HG03342 (cell line): ENCODE results near the gene PROCA1.
"Not testable (repeated sequence)": the region's sequence is repeated elsewhere in the genome, so short reads cannot be mapped to it uniquely, and the experiment has no call there.

Experiments used
- ATAC-seq: cut with Tn5 transposase; IDR thresholded peaks from one replicate; pipeline ENCODE4 v1.9.1; 2021; ENCODE audit warnings: mild to moderate bottlenecking, moderate library complexity; ENCODE audit not compliant: unreplicated experiment

The PROCA1 gene

DNA sequence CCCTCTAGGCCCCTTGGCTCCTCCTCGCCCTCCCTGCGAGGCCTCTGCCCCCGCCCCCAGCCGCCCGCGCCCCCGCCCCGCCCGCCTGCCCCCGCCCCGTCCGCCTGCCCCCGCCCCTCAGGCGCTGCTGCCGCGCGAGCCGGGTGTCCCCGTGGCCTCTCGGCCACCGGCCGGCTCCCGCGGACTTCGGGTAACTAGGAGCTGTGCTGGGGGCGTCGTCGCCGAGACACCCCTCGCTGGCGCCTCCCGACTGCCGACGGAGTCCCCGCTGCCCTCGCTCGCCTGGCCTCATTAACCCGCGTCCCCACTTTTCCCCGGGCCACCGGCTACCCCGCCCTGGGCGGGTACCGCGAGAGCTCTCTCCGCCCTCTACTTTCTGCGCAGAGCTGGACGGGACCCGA is 14.5 kb upstream of the PROCA1 start, which contains the start of gene TLCD1:
Gene TLCD1 (minus strand): TSS at position 8 of the 401 bp plus-strand sequence. CDS start 136 bp downstream, outside the sequence.
- ATAC-seq = no peak

- ATAC-seq = no peak
These were observed 14.1 kb upstream of the PROCA1 start for GRCh38 chr17:28725660-28726225.

DNA sequence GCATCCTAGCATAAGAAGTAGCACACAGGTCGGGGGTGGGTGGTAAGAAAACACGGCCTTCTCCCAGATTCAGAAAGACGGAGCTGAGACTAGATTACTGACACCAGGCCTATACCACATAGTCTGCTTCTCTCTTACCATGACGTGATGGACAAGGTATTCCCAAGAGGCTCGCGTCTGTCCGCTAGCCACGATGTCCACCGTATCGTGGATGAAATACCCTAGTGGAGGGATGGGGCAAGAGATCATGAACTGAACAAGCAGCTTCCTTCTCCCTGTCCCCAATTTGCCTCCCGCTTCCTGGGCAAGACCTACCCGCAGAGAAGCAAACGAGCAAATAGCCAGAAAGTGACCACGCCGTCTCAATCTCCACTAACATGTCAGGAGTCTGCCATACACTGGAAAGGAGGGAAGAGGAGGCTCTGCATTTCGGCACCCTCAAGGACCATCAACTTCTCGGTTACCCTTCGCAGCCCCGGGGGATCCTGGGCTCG is 13.5 kb upstream of the PROCA1 start:
- ATAC-seq = no peak

GRCh38 chr17:28724500-28725165 is 12.9 kb upstream of the PROCA1 start:
- ATAC-seq = no peak

DNA sequence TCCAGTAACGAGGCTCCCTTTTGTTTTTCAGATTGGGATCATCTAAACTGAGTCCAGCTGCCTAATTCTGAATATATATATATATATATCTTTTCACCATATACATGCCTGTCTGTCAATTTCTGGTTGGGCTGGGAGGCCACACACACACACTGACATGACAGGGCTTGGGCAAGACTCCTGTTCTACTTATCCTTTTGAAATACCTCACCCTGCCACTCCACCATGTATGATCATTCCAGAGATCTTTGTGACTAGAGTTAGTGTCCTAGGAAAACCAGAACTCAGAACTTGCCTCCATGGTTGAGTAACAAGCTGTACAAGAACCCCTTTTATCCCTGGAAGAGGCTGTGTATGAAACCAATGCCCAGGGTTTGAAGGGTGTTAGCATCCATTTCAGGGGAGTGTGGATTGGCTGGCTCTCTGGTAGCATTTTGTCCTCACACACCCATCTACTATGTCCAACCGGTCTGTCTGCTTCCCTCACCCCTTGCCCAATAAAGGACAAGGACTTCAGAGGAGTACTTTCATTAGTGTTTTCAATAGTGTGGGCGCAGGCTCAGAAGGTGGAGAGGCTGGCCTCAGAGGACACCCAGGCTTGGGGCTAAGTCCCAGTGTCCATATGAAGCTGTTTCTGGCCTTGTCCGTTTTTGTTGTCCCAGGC is 12.3 kb upstream of the PROCA1 start:
- not testable (repeated sequence) for ATAC-seq

GRCh38 chr17:28723159-28723835 is 11.6 kb upstream of the PROCA1 start:
- no peak for ATAC-seq

DNA sequence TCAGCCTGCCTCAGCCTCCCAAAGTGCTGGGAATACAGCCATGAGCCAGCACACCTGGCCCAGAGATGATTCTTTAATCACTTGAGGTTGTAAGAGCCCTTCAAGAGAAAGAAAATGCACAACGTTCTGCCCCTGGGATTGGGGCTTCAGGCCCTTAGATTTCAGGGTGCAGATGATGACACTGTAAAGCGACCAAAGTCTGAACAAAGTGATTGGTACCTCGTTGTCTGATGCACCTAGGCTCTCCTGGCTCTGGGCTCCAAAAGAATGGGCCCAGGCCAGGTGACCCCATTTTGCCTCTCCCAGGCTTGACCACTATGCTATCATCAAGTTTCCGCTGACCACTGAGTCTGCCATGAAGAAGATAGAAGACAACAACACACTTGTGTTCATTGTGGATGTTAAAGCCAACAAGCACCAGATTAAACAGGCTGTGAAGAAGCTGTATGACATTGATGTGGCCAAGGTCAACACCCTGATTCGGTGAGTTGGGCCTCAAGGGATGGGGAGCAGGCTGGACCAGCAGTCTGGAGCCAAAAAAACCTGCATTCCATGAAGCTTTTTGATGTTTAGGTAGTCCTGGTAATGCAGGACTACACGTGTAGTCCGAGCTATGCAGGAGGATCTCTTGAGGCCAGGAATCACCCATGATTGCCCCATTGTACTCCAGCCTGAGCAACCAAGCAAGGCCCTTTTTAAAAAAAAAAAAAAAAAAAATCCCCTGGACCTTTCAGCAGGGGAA is 10.9 kb upstream of the PROCA1 start:
- ATAC-seq = no peak

DNA sequence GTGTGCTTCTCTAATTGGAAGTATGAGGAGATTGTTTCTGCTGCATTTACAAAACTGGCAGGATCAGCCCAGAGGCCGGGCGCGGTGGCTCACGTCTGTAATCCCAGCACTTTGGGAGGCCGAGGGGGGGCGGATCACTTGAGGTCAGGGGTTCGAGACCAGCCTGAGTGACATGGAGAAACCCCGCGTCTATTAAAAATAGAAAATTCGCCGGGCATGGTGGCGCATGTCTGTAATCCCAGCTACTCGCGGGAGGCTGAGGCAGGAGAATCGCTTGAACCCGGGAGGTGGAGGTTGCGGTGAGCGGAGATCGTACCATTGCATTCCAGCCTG is 9.3 kb upstream of the PROCA1 start:
- not testable (repeated sequence) for ATAC-seq

DNA sequence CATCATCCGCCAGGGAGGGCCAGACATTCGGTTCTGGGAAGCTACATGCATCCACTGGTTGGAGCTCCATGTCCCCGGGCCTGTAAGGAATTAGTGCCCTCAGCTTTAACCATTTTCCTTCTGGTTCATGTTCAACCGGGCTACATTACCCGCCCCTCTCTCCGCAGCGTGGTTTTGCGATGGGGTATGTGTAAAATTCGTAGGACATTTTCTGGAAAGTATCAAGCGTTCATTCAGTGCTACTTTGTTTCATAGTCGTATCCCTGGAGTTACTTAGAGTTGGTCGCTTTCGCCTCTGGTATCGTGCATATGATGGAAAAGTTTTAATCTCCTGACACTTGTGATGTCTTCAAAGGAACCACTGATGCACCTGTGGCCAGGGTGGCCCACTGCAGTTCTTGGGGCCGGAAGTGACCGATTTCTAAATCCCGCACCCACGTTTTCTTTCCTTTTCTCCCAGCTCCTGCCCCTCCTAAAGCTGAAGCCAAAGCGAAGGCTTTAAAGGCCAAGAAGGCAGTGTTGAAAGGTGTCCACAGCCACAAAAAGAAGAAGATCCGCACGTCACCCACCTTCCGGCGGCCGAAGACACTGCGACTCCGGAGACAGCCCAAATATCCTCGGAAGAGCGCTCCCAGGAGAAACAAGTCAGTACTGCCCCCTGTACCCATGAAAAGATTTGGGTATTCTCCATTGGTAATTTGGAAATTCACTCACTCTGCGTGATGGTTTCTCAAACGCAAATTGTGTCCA is 8.7 kb upstream of the PROCA1 start:
- ATAC-seq = no peak

GRCh38 chr17:28719021-28719433 is 7.3 kb upstream of the PROCA1 start:
- peak; percentile 4 for ATAC-seq

GRCh38 chr17:28718333-28719020 is 6.8 kb upstream of the PROCA1 start:
- ATAC-seq = no peak

DNA sequence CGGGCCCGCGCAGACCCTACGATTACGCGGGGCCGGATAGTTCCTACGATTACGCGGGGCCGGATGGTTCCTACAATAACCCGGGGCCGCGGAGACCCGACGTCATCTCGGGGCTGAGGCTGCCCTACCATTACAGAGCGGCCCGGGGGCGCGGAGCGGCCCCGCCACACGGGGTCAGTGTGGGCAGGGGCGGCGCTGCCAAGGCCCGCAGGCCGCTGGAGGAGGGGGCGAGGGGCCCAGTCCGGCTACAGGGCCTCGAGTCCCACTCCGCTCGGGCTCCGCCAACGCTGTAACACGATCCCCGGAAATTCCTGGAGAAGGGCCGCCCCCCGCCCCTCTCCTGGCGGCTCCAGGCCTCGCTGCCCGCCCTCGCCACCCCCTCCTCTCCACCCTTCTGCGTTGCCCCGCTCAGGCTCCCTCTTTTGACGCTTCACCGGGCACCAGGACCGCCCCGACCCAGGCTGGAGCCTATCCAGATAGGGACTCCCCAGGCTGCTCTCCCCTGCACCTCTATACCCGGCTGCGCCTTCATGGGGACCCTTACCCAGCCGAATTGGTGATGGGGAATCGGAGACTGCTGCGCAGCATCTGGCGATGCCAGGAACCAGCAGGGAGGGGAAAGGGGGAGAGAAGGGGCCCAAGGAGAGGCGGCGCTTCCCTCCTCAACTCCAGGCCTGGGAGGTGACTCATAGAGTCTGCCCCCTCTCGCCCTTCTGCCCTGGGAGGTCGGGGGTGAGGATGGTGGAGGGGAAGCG is 6.1 kb upstream of the PROCA1 start, which contains the start of gene RAB34:
Gene RAB34 (minus strand): TSS at position 291 of the 755 bp plus-strand sequence. CDS start 602 bp downstream, outside the sequence.
- no peak for ATAC-seq

DNA sequence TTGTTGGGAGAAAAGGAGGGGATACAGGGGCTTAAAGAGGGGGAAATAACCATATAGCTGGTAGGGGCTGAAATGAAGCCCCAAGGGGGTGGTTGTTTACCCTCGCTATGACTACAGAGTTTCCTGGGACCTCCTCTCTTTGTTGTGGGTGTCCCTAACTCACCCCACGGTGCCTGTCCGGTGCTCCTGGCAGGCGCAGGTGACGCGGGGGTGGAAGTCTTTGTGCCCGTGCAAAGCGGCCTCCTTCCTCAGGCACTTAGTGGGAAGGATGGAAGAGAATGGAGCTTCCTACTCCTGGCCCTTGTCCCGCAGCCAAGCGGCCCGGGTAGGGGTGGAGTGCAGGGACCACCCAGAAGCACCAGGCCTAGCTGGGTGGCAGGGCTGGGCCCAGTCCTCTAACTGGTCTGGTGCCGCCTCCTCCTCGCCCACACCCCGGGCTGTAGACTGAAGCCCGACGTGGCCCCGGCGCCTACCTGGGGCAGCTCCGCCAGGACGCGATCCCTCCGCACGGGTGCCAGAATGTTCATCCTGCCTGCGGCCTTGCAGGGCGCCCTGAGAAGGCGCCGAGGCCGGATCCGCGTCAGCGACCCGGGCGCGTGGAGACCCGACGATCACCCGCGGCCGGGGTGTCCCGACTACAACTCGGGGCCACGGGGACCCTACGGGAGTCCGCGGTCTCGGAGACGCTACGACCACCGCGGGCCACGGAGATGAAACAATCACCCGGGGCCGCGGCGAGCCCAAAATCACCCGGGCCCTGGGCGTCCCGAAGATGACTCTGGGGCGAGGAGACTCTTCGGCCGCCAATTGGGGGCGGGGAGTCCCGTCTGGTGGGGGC is 5.3 kb upstream of the PROCA1 start:
- ATAC-seq = no peak

GRCh38 chr17:28715217-28715616 is 3.5 kb upstream of the PROCA1 start:
- no peak for ATAC-seq

- ATAC-seq = no peak
These were observed 2.6 kb upstream of the PROCA1 start for GRCh38 chr17:28714281-28714680.

GRCh38 chr17:28712705-28713415 is 1.2 kb upstream of the PROCA1 start:
- no peak for ATAC-seq

DNA sequence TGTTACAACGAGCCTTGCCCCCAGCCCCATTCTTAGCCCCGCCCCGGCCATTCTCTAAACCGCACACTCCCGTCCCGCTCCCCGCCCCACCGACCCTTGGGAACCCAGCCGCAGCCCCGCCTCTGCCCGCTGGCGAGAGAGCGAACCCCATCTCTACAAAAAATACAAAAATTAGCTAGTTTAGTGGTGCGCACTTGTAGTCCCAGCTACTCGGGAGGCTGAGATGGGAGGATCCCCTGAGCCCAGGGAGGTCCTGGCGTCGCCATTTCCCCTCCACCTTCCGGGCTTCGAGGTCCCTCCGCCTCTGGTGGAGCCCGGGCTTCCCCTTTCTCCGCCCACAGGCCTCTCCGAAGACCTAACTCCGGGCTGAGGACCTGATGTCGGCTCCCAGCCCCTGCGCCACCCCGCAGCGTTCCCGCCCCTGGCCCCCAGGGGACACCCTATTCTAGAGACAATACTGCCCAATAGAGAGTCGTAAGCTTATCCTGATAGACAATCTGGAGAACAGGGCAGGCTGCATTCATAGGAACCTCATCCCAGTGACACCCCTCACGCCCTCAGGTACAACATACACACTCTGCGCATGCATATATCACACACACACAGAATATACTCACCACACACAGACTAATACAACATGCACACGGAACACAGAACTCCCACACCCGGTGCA is 480 bp upstream of the PROCA1 start:
- ATAC-seq = no peak
